GM12878 (cell line): Measurements from ENCODE around the gene ACAP2. TPM values are rescaled to one million over a fixed set of nuclear protein-coding genes. Genes with fewer than 3 reads are reported as not detected.
"Not testable (repeated sequence)": the region's sequence is repeated elsewhere in the genome, so short reads cannot be mapped to it uniquely, and the experiment has no call there.

ENCODE experiments used
- ATAC-seq: fragments of 200-7000 bp; cut with Tn5 transposase; 3 replicates; pipeline ENCODE4 v1.9.1; 2020; ENCODE audit warnings: mild to moderate bottlenecking, moderate library complexity
- BruUV-seq: library from RNA; stranded (reverse); fragments of 400-500 nt; replicated peaks from 2 replicates; lab custom pipeline; 2021; lab: Mats Ljungman, UMichigan
- CTCF ChIA-PET: fragments of 300-600 bp; sonication (Branson Sonifier 250); formaldehyde crosslinking; extraction: SDS; loops from one replicate; lab custom pipeline; 2021; ENCODE audit warnings: inconsistent platforms; lab: Yijun Ruan, JAX
- POLR2A ChIA-PET: fragments of 350-600 bp; formaldehyde crosslinking; extraction: SDS; loops from one replicate; lab custom pipeline; 2021; ENCODE audit warnings: inconsistent platforms; lab: Charles Lee
- RAD21 ChIA-PET: fragments of 300-600 bp; sonication (Branson Sonifier 250); formaldehyde crosslinking; loops from one replicate; lab custom pipeline; 2023; ENCODE audit warnings: antibody characterized with exemption; ENCODE audit not compliant: unreplicated experiment; lab: Charles Lee
- SMC1A ChIA-PET: fragments of 300-600 bp; sonication (Branson Sonifier 250); formaldehyde crosslinking; loops from one replicate; lab custom pipeline; 2023; ENCODE audit not compliant: unreplicated experiment, uncharacterized antibody; lab: Charles Lee
- DNase-seq: peaks from one replicate; pipeline ENCODE4 v3.0.0-alpha.2; 2011; ENCODE audit warnings: low read depth, low spot score
- FAIRE-seq: peaks from 3 replicates; lab custom pipeline; 2011; peaks lifted over from hg19 to GRCh38; lab: Jason Lieb, UNC
- H2AFZ ChIP-seq: 2 replicates; pipeline ENCODE4 v1.6.0; 2011; ENCODE audit warnings: low read depth, low read length, control low read depth; ENCODE audit not compliant: control insufficient read depth
- H3K27ac ChIP-seq: 2 replicates; pipeline ENCODE4 v1.5.1; 2011; ENCODE audit warnings: control low read depth; ENCODE audit not compliant: control insufficient read depth, insufficient read depth
- H3K27me3 ChIP-seq, 2 experiments: replicated peaks in 1 of 2; 2 replicates each; pipeline versions ENCODE4 v1.6.0 to v1.6.1; 2011; ENCODE audit warnings: low read length in 1 of 2; ENCODE audit not compliant: control insufficient read depth in 2 of 2, insufficient read depth in 2 of 2
- H3K36me3 ChIP-seq, 2 experiments: 2 replicates each; pipeline ENCODE4 v1.5.1; 2011; ENCODE audit warnings: low read length in 1 of 2; ENCODE audit not compliant: control insufficient read depth in 2 of 2, insufficient read depth in 2 of 2
- H3K4me1 ChIP-seq: 2 replicates; pipeline ENCODE4 v1.6.1; 2011; ENCODE audit warnings: mild to moderate bottlenecking, low read length, moderate library complexity, mixed read lengths; ENCODE audit not compliant: control insufficient read depth, insufficient read depth
- H3K4me2 ChIP-seq: 2 replicates; pipeline ENCODE4 v1.6.0; 2011; ENCODE audit warnings: control low read depth; ENCODE audit not compliant: control insufficient read depth, insufficient read depth
- H3K4me3 ChIP-seq: fragments of 200-600 bp; sonication (generic); 2 replicates; pipeline ENCODE4 v1.5.1; 2016
- H3K79me2 ChIP-seq: 2 replicates; pipeline ENCODE4 v1.6.0; 2011; ENCODE audit warnings: low read length; ENCODE audit not compliant: control insufficient read depth, insufficient read depth
- H3K9ac ChIP-seq: 2 replicates; pipeline ENCODE4 v1.8.0; 2011; ENCODE audit warnings: low read length, control low read depth, mixed read lengths; ENCODE audit not compliant: control insufficient read depth, insufficient read depth
- H3K9me3 ChIP-seq: replicated peaks from 3 replicates; pipeline ENCODE4 v1.5.1; 2011; ENCODE audit warnings: mild to moderate bottlenecking, low read length; ENCODE audit not compliant: control insufficient read depth, insufficient read depth
- H4K20me1 ChIP-seq: 2 replicates; pipeline ENCODE4 v1.6.0; 2011; ENCODE audit not compliant: control insufficient read depth, insufficient read depth
- BCL11A ChIP-seq: IDR thresholded peaks from 2 replicates; pipeline ENCODE4 v1.6.1; 2011; ENCODE audit warnings: low read depth, low read length
- CEBPZ ChIP-seq: fragments of 150-350 bp; IDR thresholded peaks from 2 replicates; pipeline ENCODE4 v1.6.1; 2016; ENCODE audit warnings: low read depth, low read length
- EZH2 ChIP-seq: IDR thresholded peaks from 2 replicates; pipeline ENCODE4 v1.6.1; 2012; ENCODE audit warnings: low read depth, mild to moderate bottlenecking, control low read depth, inconsistent platforms, low read length, borderline replicate concordance; ENCODE audit not compliant: control insufficient read depth
- MLLT1 ChIP-seq: fragments of 450-650 bp; IDR thresholded peaks from 2 replicates; pipeline ENCODE4 v1.6.1; 2016; ENCODE audit warnings: mild to moderate bottlenecking
- USF1 ChIP-seq: IDR thresholded peaks from 2 replicates; pipeline ENCODE4 v1.6.1; 2011; ENCODE audit warnings: borderline replicate concordance, low read depth, mild to moderate bottlenecking, moderate library complexity, mixed read lengths, low read length; ENCODE audit not compliant: insufficient read depth; ENCODE audit errors: extremely low read length
- WGBS: methylation state at CpG from one replicate; pipeline ENCODE4 v1.1.6; 2016; ENCODE audit warnings: low lambda C conversion rate; ENCODE audit not compliant: insufficient replicate concordance, insufficient coverage; ENCODE audit errors: missing lambda C conversion rate; 5-methylcytosine and 5-hydroxymethylcytosine counted together
- in situ Hi-C: fragments of 300-500 bp; cut with MboI; formaldehyde crosslinking; loops from 9 replicates; pipeline ENCODE4 v1.14.3; 2018; ENCODE audit warnings: mixed read lengths
- intact Hi-C: fragments of 100-400 bp; cut with micrococcal nuclease; formaldehyde crosslinking; loops from one replicate; pipeline ENCODE4 v1.14.2; 2022; ENCODE audit not compliant: unreplicated experiment
- polyA plus RNA-seq, 11 experiments: library from polyadenylated mRNA; depleted of rRNA in 4 of 11; unstranded in 6 of 11; stranded (reverse) in 5 of 11; fragments of >200 nt; fragmentation: Nextera tagmentation in 4 of 11; fragmentation: Illumina TruSeq in 1 of 11; extraction: Ambion mirVana in 4 of 11; extraction: Trizol in 1 of 11; gene quantifications; 1 replicate in 1 of 11; 2 replicates in 10 of 11; pipeline versions ENCODE4 v1.2.1 to v1.2.3, GENCODE V29; 2011 to 2016; ENCODE audit warnings: inconsistent platforms in 2 of 11, missing spikeins in 2 of 11, low read depth in 1 of 11
- total RNA-seq, 4 experiments: library from RNA; depleted of rRNA in 3 of 4; stranded (reverse); fragments of >200 nt in 3 of 4; fragmentation: Illumina TruSeq in 1 of 4; extraction: Trizol in 1 of 4; gene quantifications; 2 replicates each; pipeline versions ENCODE4 v1.2.1 to v1.2.3, GENCODE V29; 2013 to 2021

The ACAP2 gene
- total and polyA plus RNA-seq, 10 of the 15 experiments (the other 5 are each of a cell fraction or from before 2014, with no cell fraction given), result 7.1 to 53.8 (median 35.7) TPM

GRCh38 chr3:195230244-195230643, 212.6 kb downstream of the ACAP2 start:
- H3K4me2 ChIP-seq, result no peak overlapping the region
- in situ Hi-C loops (no loop called here), intact Hi-C loops (no loop called here)
- ATAC-seq (no peak), FAIRE-seq (no peak), DNase-seq (no peak)
- no peak overlapping the region for H2AFZ ChIP-seq
- no peak overlapping the region for H3K27ac ChIP-seq
- no peak overlapping the region for H3K4me3 ChIP-seq
- 100% methylated on average over 1 of the region's 1 CpG for WGBS
- no TSS peak for BruUV-seq
- no peaks in the 10 kb centered on the region for H3K9me3 ChIP-seq
- H3K79me2 ChIP-seq, result no peaks in the 10 kb centered on the region
- RAD21 ChIA-PET, result no interaction called here
- H3K27me3 ChIP-seq, result no peaks in the 10 kb centered on the region
- H3K4me1 ChIP-seq, result no peaks in the 10 kb centered on the region
- POLR2A ChIA-PET, result no interaction called here
- no peaks in the 10 kb centered on the region for H3K36me3 ChIP-seq
- H4K20me1 ChIP-seq, result no peaks in the 10 kb centered on the region
- TF ChIP-seq USF1 (no peak), BCL11A (no peak), EZH2 (no peak), CEBPZ (no peak), MLLT1 (no peak)
- SMC1A ChIA-PET, result no interaction called here
- CTCF ChIA-PET, result no interaction called here
- no peak overlapping the region for H3K9ac ChIP-seq

- H3K27ac ChIP-seq, H3K36me3 ChIP-seq, BruUV-seq, POLR2A ChIA-PET, H3K4me3 ChIP-seq, DNase-seq, H4K20me1 ChIP-seq, ATAC-seq, intact Hi-C loops, FAIRE-seq, RAD21 ChIA-PET, H3K4me2 ChIP-seq, H2AFZ ChIP-seq, H3K4me1 ChIP-seq, H3K79me2 ChIP-seq, H3K9ac ChIP-seq, CTCF ChIA-PET, SMC1A ChIA-PET, H3K9me3 ChIP-seq, in situ Hi-C loops, H3K27me3 ChIP-seq: not testable (repeated sequence)
- 100% methylated on average over 5 of the region's 5 CpGs for WGBS
Measured at GRCh38 chr3:195228886-195229285, 213.9 kb downstream of the ACAP2 start.
